Measurements from ENCODE around the gene ATOSB. TPM values are rescaled to one million over a fixed set of nuclear protein-coding genes. Genes with fewer than 3 reads are reported as not detected.

The ATOSB gene
- total and polyA plus RNA-seq, 10 donors = 8.7 to 45.0 (median 33.5) TPM

DNA sequence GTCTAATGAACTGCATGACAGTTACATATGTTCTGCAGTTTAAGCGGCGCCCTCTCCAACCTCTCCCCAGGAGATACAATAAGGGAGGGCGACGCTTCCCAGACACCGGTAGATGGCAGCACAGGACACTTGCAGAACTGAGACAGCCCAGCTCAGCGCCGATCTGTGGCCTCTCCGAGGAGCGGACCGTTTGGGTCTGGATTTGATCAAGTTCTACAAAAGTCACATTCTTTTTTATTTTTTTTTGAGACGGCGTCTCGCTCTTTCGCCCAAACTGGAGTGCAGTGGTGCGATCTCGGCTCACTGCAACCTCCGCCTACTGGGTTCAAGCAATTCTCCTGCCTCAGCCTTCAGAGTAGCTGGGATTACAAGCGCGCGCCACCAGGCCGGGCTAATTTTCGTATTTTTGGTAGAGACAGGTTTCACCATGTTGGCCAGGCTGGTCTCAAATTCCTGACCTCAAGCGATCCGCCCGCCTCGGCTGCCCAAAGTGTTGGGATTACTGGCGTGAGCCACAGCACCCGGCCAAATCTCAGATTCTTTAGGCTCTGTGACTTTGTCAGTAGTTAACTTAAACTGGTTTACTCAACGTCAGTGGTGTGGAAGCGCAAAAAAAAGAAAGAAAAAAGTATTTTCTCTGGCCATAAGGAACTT lies 1.4 kb upstream of the ATOSB start:
- H3K4me1 ChIP-seq = peaks cover 28 to 53% (median 45%) of the 10 kb centered on the region in 6 donors
- peak overlapping the region; percentile 56 to 88 (median 65) for H3K4me3 ChIP-seq
- peak; percentile 96 for DNase-seq
- intact Hi-C loops (cut with DNase I; ENCODE audit: low total_unique reads) = loop anchor here (5.0 kb wide), 2 partner anchors 140 to 360 kb away; no protein-coding TSS in a partner anchor
- no peaks in the 10 kb centered on the region for H3K27me3 ChIP-seq (replicated peaks in 1 of 7)
- peak overlapping the region; percentile 49 to 96 (median 88) for H3K27ac ChIP-seq
- no peaks in the 10 kb centered on the region for H3K36me3 ChIP-seq
- no peaks in the 10 kb centered on the region for H3K9me3 ChIP-seq
- 21 to 34% (median 29%) methylated on average over 30 of the region's 30 CpGs for WGBS, 5 donors
- TF ChIP-seq POLR2A (IDR thresholded peaks at IDR 0.05) (no peak), POLR2AphosphoS5 (IDR thresholded peaks at IDR 0.05) (peak in 2 of 3 donors; percentile 33 to 39)
- TF ChIP-seq, protein P1, sequence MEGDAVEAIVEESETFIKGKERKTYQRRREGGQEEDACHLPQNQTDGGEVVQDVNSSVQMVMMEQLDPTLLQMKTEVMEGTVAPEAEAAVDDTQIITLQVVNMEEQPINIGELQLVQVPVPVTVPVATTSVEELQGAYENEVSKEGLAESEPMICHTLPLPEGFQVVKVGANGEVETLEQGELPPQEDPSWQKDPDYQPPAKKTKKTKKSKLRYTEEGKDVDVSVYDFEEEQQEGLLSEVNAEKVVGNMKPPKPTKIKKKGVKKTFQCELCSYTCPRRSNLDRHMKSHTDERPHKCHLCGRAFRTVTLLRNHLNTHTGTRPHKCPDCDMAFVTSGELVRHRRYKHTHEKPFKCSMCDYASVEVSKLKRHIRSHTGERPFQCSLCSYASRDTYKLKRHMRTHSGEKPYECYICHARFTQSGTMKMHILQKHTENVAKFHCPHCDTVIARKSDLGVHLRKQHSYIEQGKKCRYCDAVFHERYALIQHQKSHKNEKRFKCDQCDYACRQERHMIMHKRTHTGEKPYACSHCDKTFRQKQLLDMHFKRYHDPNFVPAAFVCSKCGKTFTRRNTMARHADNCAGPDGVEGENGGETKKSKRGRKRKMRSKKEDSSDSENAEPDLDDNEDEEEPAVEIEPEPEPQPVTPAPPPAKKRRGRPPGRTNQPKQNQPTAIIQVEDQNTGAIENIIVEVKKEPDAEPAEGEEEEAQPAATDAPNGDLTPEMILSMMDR (IDR thresholded peaks at IDR 0.05 in 8 of 11, conservative IDR thresholded peaks at IDR 0.05 in 3 of 11) = peak; percentile 84 to 97 (median 93)

DNA sequence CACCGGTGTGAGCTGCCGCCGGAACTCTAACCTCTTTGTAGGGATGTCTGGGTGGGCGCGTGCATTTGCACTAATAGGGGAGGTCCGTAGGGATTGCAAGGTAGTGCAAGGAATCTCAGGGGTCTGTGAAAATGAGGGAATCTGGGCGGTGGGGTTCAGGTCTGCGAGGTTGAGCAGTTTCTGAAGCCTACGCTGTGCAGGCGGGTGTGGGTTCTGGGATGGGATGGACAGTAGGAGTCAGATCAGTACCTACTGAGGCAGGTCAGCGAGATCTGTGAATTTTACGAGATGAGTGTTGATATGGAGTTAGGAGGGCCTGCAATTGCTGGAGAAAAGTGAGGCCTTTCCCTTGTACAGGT lies 856 bp upstream of the ATOSB start:
- Histone ChIP-seq H3K27ac (peak overlapping the region; percentile 49 to 96 (median 88)), H3K4me1 (peaks cover 32 to 58% (median 49%) of the 10 kb centered on the region in 6 donors), H3K9me3 (no peaks in the 10 kb centered on the region), H3K27me3 (replicated peaks in 1 of 7) (no peaks in the 10 kb centered on the region), H3K4me3 (peak overlapping the region; percentile 56 to 88 (median 65)), H3K36me3 (no peaks in the 10 kb centered on the region)
- no peak for DNase-seq
- intact Hi-C loops (cut with DNase I; ENCODE audit: low total_unique reads) = loop anchor here (5.0 kb wide), 2 partner anchors 141 to 361 kb away; no protein-coding TSS in a partner anchor
- WGBS, 5 donors = 0 to 1% (median 1%) methylated on average over 12 of the region's 12 CpGs
- no peak for TF ChIP-seq POLR2A (IDR thresholded peaks at IDR 0.05)
- no peak for TF ChIP-seq POLR2AphosphoS5 (IDR thresholded peaks at IDR 0.05)
- TF ChIP-seq, protein P1 (IDR thresholded peaks at IDR 0.05 in 8 of 11, conservative IDR thresholded peaks at IDR 0.05 in 3 of 11) = no peak

DNA sequence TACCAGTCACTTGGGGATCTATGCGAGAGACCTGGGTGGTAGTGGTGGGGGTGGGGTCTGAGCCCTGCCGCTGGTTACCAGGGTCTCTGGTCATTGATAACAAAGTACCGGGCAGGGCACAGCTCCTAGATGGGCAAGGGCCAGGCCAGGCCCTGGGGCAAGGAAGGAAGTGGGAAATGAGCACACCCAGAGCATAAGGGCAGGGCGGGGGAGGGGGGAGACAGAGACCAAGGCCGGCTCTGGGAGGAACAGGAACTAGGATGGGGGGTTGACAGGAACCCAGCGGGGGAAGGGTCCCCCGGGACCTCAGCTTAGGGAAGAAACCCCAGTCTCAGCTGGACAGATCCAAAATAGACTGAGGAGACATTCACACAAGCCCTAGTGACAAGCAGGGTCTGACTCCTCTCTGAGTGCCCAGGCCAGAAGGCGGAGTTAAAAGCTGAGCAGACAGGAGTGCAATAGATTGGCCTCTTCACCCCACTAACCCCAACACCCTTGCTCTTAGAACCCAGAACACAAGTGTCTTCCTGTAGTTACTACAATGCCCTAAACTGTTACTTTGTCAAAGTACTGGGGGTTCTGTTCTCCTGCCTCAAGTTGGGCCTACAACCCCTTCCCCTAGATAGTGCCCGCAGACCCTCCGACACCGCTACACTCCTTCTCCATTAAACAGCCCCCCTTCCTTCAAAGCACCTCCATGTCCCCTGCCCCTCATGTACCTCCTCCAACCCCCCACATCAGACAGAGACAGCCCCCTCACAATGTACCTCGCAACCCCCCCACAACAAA lies 628 bp downstream of the ATOSB start:
- intact Hi-C loops (cut with DNase I; ENCODE audit: low total_unique reads) = loop anchor here (5.0 kb wide), 2 partner anchors 142 to 362 kb away; no protein-coding TSS in a partner anchor
- no peaks in the 10 kb centered on the region for H3K9me3 ChIP-seq

More for the DNA sequence above, 628 bp downstream of the ATOSB start:
- peak; percentile 91 for DNase-seq
- peaks cover 39 to 73% (median 61%) of the 10 kb centered on the region in 6 donors for H3K4me1 ChIP-seq
- H3K36me3 ChIP-seq = no peaks in the 10 kb centered on the region
- no peaks in the 10 kb centered on the region for H3K27me3 ChIP-seq (replicated peaks in 1 of 7)
- H3K4me3 ChIP-seq = peak overlapping the region; percentile 56 to 88 (median 65)
- TF ChIP-seq POLR2A (IDR thresholded peaks at IDR 0.05) = peak in 1 of 3 donors; percentile 15
- TF ChIP-seq POLR2AphosphoS5 (IDR thresholded peaks at IDR 0.05) = peak; percentile 38 to 69 (median 60)
- TF ChIP-seq, protein P1 (IDR thresholded peaks at IDR 0.05 in 8 of 11, conservative IDR thresholded peaks at IDR 0.05 in 3 of 11) = no peak
- WGBS, 5 donors = 3 to 8% (median 6%) methylated on average over 12 of the region's 12 CpGs
- peak overlapping the region; percentile 72 to 96 (median 88) for H3K27ac ChIP-seq
